ENCODE results near the gene JAM3. TPM values are rescaled to one million over a fixed set of nuclear protein-coding genes. Genes with fewer than 3 reads are reported as not detected.
"Not testable (repeated sequence)": the region's sequence is repeated elsewhere in the genome, so short reads cannot be mapped to it uniquely, and the experiment has no call there.

JAM3 gene
- total and polyA plus RNA-seq, 10 of the 15 experiments (the other 5 are each of a cell fraction or from before 2014, with no cell fraction given), result 0.04 to 1.1 (median 0.32) TPM; not detected in 1

DNA sequence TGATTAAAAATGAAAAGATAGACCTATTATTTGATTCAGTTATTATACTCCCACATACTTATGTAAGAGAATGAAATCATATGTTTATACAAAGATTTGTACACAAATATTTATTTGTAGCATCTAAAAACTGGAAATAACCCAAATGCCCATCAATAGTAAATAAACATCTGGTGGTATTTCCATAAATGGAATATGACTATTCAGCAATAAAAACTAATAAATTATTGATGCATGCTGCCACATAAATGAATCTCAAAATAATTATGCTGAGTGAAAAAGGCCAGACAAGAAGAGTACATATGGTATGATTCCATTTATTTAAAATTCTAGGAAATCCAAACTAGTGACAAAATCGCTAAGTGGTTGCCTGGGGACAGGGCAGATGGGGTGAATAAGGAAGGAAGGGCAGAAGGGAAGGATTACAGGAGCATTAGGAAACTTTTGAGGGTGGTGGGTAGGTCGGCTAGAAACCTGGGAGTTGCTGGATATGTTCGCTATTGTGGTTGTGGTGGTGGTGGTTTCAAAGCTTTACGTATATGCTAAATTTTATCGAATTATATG is 41.5 kb downstream of the JAM3 start:
- H3K4me2 ChIP-seq (ENCODE audit: control insufficient read depth, insufficient read depth), result no peak overlapping the region
- no peaks in the 10 kb centered on the region for H3K4me1 ChIP-seq (ENCODE audit: control insufficient read depth, insufficient read depth, low read length)
- H2AFZ ChIP-seq (ENCODE audit: control insufficient read depth, low read depth, low read length), result no peak overlapping the region
- ChIA-PET CTCF (no interaction called here), POLR2A (interaction anchor here (0.6 kb wide), 1 partner anchor 1695 kb away, joined by 3 read pairs; no protein-coding TSS in a partner anchor), SMC1A (ENCODE audit: uncharacterized antibody, unreplicated experiment) (no interaction called here), RAD21 (ENCODE audit: unreplicated experiment) (no interaction called here)
- DNase-seq (ENCODE audit: low read depth, low spot score), result no peak
- intact Hi-C loops (cut with micrococcal nuclease; ENCODE audit: unreplicated experiment), result no loop called here
- WGBS (ENCODE audit: insufficient coverage, insufficient replicate concordance, low lambda C conversion rate, missing lambda C conversion rate), result 17% methylated on average over 5 of the region's 5 CpGs
- H4K20me1 ChIP-seq (ENCODE audit: control insufficient read depth, insufficient read depth), result no peaks in the 10 kb centered on the region
- H3K36me3 ChIP-seq (ENCODE audit: control insufficient read depth in 2 of 2, insufficient read depth in 2 of 2, low read length in 1 of 2), result no peaks in the 10 kb centered on the region
- H3K9ac ChIP-seq (ENCODE audit: control insufficient read depth, insufficient read depth, low read length), result no peak overlapping the region
- TF ChIP-seq EGR1 (IDR thresholded peaks at IDR 0.05; ENCODE audit: borderline replicate concordance in 1 of 2, low read depth in 2 of 2, low read length in 2 of 2) (no peak), BACH1 (IDR thresholded peaks at IDR 0.05; ENCODE audit: borderline replicate concordance) (no peak), POLR2AphosphoS5 (IDR thresholded peaks at IDR 0.05; ENCODE audit: low read length) (no peak), NRF1 (conservative IDR thresholded peaks at IDR 0.05; ENCODE audit: low read depth, low read length) (no peak), ZNF217 (IDR thresholded peaks at IDR 0.05) (no peak), SMAD5 (IDR thresholded peaks at IDR 0.05; ENCODE audit: low read depth) (no peak), RELA (IDR thresholded peaks at IDR 0.05; ENCODE audit: borderline replicate concordance, partially characterized antibody) (no peak), CEBPZ (IDR thresholded peaks at IDR 0.05; ENCODE audit: low read depth, low read length) (no peak), MTA2 (IDR thresholded peaks at IDR 0.05; ENCODE audit: low read depth) (no peak), KAT2A (conservative IDR thresholded peaks at IDR 0.05; ENCODE audit: control insufficient read depth, low read depth, low read length) (no peak)
- TF ChIP-seq, protein P1, sequence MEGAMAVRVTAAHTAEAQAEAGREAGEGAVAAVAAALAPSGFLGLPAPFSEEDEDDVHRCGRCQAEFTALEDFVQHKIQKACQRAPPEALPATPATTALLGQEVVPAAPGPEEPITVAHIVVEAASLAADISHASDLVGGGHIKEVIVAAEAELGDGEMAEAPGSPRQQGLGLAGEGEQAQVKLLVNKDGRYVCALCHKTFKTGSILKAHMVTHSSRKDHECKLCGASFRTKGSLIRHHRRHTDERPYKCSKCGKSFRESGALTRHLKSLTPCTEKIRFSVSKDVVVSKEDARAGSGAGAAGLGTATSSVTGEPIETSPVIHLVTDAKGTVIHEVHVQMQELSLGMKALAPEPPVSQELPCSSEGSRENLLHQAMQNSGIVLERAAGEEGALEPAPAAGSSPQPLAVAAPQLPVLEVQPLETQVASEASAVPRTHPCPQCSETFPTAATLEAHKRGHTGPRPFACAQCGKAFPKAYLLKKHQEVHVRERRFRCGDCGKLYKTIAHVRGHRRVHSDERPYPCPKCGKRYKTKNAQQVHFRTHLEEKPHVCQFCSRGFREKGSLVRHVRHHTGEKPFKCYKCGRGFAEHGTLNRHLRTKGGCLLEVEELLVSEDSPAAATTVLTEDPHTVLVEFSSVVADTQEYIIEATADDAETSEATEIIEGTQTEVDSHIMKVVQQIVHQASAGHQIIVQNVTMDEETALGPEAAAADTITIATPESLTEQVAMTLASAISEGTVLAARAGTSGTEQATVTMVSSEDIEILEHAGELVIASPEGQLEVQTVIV (IDR thresholded peaks at IDR 0.05; ENCODE audit: borderline replicate concordance, partially characterized antibody), result no peak
- no peak overlapping the region for H3K4me3 ChIP-seq
- no TSS peak for BruUV-seq (replicated peaks)
- ATAC-seq, result no peak
- no peaks in the 10 kb centered on the region for H3K27me3 ChIP-seq (replicated peaks in 1 of 2; ENCODE audit: control insufficient read depth in 2 of 2, insufficient read depth in 2 of 2, low read length in 1 of 2)
- H3K9me3 ChIP-seq (replicated peaks; ENCODE audit: control insufficient read depth, insufficient read depth, low read length), result no peaks in the 10 kb centered on the region
- no peak for FAIRE-seq
- no peak overlapping the region for H3K27ac ChIP-seq (ENCODE audit: control insufficient read depth, insufficient read depth)
- no peaks in the 10 kb centered on the region for H3K79me2 ChIP-seq (ENCODE audit: control insufficient read depth, insufficient read depth, low read length)
- in situ Hi-C loops (cut with MboI), result no loop called here

GRCh38 chr11:134113787-134114186 is 44.9 kb downstream of the JAM3 start:
- in situ Hi-C loops (cut with MboI); ATAC-seq; H3K9ac ChIP-seq (ENCODE audit: control insufficient read depth, insufficient read depth, low read length); POLR2A ChIA-PET; H2AFZ ChIP-seq (ENCODE audit: control insufficient read depth, low read depth, low read length); CTCF ChIA-PET; H3K79me2 ChIP-seq (ENCODE audit: control insufficient read depth, insufficient read depth, low read length); DNase-seq (ENCODE audit: low read depth, low spot score); H4K20me1 ChIP-seq (ENCODE audit: control insufficient read depth, insufficient read depth); H3K4me1 ChIP-seq (ENCODE audit: control insufficient read depth, insufficient read depth, low read length); H3K27me3 ChIP-seq (replicated peaks in 1 of 2; ENCODE audit: control insufficient read depth in 2 of 2, insufficient read depth in 2 of 2, low read length in 1 of 2); H3K9me3 ChIP-seq (replicated peaks; ENCODE audit: control insufficient read depth, insufficient read depth, low read length); H3K36me3 ChIP-seq (ENCODE audit: control insufficient read depth in 2 of 2, insufficient read depth in 2 of 2, low read length in 1 of 2); intact Hi-C loops (cut with micrococcal nuclease; ENCODE audit: unreplicated experiment); SMC1A ChIA-PET (ENCODE audit: uncharacterized antibody, unreplicated experiment); H3K4me2 ChIP-seq (ENCODE audit: control insufficient read depth, insufficient read depth); BruUV-seq (replicated peaks); RAD21 ChIA-PET (ENCODE audit: unreplicated experiment); H3K27ac ChIP-seq (ENCODE audit: control insufficient read depth, insufficient read depth); H3K4me3 ChIP-seq; FAIRE-seq: not testable (repeated sequence)
- WGBS (ENCODE audit: insufficient coverage, insufficient replicate concordance, low lambda C conversion rate, missing lambda C conversion rate), result no CpG with 5 or more reads among the region's 1 CpG

Measured in GM12878 (cell line).